Smooth muscle cell (in vitro differentiated cells): ENCODE data around the gene CTDSPL. TPM values are rescaled to one million over a fixed set of nuclear protein-coding genes. Genes with fewer than 3 reads are reported as not detected.

ENCODE experiments used
- DNase-seq: peaks from one replicate; lab custom pipeline; 2025; ENCODE audit not compliant: unreplicated experiment; lab: John Stamatoyannopoulos, UW
- H2AFZ ChIP-seq: fragments of 200-600 bp; sonication (generic); 2 replicates; pipeline ENCODE4 v1.6.0; 2016; ENCODE audit warnings: antibody characterized with exemption, low read depth, mild to moderate bottlenecking
- H3F3A ChIP-seq: fragments of 200-600 bp; sonication (generic); 2 replicates; pipeline ENCODE4 v1.6.0; 2017; ENCODE audit warnings: antibody characterized with exemption, low read depth
- H3K27ac ChIP-seq: fragments of 200-600 bp; sonication (generic); 2 replicates; pipeline ENCODE4 v1.5.1; 2016; ENCODE audit warnings: low read depth, mild to moderate bottlenecking
- H3K27me3 ChIP-seq: fragments of 200-600 bp; sonication (generic); 2 replicates; pipeline ENCODE4 v1.6.1; 2016; ENCODE audit warnings: low read depth, mild to moderate bottlenecking
- H3K36me3 ChIP-seq: fragments of 200-600 bp; sonication (generic); 2 replicates; pipeline ENCODE4 v1.5.1; 2016; ENCODE audit warnings: low read depth
- H3K4me1 ChIP-seq: fragments of 200-600 bp; sonication (generic); 2 replicates; pipeline ENCODE4 v1.5.1; 2016; ENCODE audit warnings: low read depth
- H3K4me2 ChIP-seq: fragments of 200-600 bp; sonication (generic); 2 replicates; pipeline ENCODE4 v1.6.0; 2016; ENCODE audit warnings: mild to moderate bottlenecking
- H3K4me3 ChIP-seq: fragments of 200-600 bp; sonication (generic); 2 replicates; pipeline ENCODE4 v1.5.1; 2016; ENCODE audit warnings: mild to moderate bottlenecking
- H3K79me2 ChIP-seq: fragments of 200-600 bp; sonication (generic); 2 replicates; pipeline ENCODE4 v1.6.0; 2016; ENCODE audit warnings: low read depth, mild to moderate bottlenecking
- H3K9ac ChIP-seq: fragments of 200-600 bp; sonication (generic); 2 replicates; pipeline ENCODE4 v1.6.0; 2016; ENCODE audit warnings: low read depth
- H3K9me3 ChIP-seq: fragments of 200-600 bp; sonication (generic); replicated peaks from 2 replicates; pipeline ENCODE4 v1.5.1; 2016; ENCODE audit warnings: low read depth
- H4K20me1 ChIP-seq: fragments of 200-600 bp; sonication (generic); 2 replicates; pipeline ENCODE4 v1.6.0; 2016; ENCODE audit warnings: low read depth
- WGBS: methylation state at CpG from one replicate; pipeline ENCODE4 v1.1.7; 2016; ENCODE audit warnings: low lambda C conversion rate; 5-methylcytosine and 5-hydroxymethylcytosine counted together
- polyA plus RNA-seq: library from polyadenylated mRNA; unstranded; fragments of >200 nt; fragmentation: Nextera tagmentation; extraction: Ambion mirVana; gene quantifications from 2 replicates; pipeline ENCODE4 v1.2.1, GENCODE V29; 2016
- total RNA-seq: library from RNA; depleted of rRNA; stranded (reverse); fragments of >200 nt; gene quantifications from 2 replicates; pipeline ENCODE4 v1.2.3, GENCODE V29; 2014
- TF ChIP-seq, protein P1 (sequence below): fragments of 200-600 bp; sonication (generic); IDR thresholded peaks from 2 replicates; pipeline ENCODE4 v1.5.1; 2017; ENCODE audit warnings: borderline replicate concordance, mild to moderate bottlenecking, antibody characterized with exemption; ENCODE audit not compliant: insufficient read depth, poor library complexity, severe bottlenecking

Gene CTDSPL
- total and polyA plus RNA-seq, 2 experiments from 2014 or later: 31.3 to 34.3 TPM

DNA sequence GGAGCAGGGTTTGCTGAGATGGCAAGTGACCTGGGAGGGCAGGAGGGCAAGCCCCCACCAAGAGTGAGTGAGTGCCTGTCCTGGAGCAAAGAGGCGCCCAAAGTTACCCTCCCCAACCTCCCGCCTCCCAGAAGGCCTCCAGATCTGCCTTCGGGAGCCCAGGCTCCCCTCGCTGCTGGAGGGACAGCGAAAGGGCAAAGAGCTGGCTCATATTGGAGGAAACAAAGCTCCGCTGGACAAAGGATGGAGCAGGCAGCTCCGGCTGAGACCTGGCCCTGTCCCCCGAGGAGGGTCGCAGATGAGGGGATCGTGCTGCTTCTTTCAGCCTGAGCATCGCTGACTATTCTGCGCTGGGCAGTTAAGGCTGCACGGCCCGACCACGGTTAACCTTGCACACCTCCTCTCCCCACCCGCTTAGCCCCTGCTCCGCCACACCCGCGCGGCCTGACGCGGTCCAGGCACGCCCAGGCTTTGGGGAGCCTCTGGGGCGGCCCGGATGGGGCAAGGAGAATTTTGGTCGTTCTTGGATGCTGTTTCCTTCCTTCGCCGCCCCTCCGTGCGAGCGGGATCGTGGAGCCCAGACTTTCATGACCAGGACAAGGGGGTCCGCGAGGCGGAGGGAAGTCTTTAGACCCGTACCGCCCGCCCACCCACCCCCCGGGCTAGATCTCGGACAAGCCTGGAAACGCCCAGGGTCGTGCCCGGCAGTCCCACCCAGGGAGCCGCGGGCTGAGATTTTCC lies 167.1 kb downstream of the CTDSPL start:
- WGBS: 13% methylated on average over 33 of the region's 45 CpGs
- Histone ChIP-seq H3K4me3 (peak overlapping the region; percentile 75), H4K20me1 (peaks cover 16% of the 10 kb centered on the region), H3K9ac (peak overlapping the region; percentile 65), H2AFZ (peak overlapping the region; percentile 7), H3K36me3 (no peaks in the 10 kb centered on the region), H3K79me2 (no peaks in the 10 kb centered on the region), H3F3A (peaks cover 11% of the 10 kb centered on the region), H3K4me2 (peak overlapping the region; percentile 92), H3K4me1 (peaks cover 6% of the 10 kb centered on the region), H3K27me3 (no peaks in the 10 kb centered on the region), H3K9me3 (no peaks in the 10 kb centered on the region), H3K27ac (no peak overlapping the region)
- TF ChIP-seq, protein P1, sequence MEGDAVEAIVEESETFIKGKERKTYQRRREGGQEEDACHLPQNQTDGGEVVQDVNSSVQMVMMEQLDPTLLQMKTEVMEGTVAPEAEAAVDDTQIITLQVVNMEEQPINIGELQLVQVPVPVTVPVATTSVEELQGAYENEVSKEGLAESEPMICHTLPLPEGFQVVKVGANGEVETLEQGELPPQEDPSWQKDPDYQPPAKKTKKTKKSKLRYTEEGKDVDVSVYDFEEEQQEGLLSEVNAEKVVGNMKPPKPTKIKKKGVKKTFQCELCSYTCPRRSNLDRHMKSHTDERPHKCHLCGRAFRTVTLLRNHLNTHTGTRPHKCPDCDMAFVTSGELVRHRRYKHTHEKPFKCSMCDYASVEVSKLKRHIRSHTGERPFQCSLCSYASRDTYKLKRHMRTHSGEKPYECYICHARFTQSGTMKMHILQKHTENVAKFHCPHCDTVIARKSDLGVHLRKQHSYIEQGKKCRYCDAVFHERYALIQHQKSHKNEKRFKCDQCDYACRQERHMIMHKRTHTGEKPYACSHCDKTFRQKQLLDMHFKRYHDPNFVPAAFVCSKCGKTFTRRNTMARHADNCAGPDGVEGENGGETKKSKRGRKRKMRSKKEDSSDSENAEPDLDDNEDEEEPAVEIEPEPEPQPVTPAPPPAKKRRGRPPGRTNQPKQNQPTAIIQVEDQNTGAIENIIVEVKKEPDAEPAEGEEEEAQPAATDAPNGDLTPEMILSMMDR: no peak
- DNase-seq: no peak

GRCh38 chr3:38029400-38030125 lies 167.9 kb downstream of the CTDSPL start, which contains the start of gene PLCD1:
Gene PLCD1, minus strand, starts transcription at chr3:38029642. Its CDS starts 103 bp downstream, at chr3:38029539.
- Histone ChIP-seq H3K4me2 (peak within 1 kb of the TSS; percentile 92), H2AFZ (peak within 1 kb of the TSS; percentile 87), H3K27me3 (no peaks in the 10 kb centered on the region), H4K20me1 (peaks cover 11% of the 10 kb centered on the region), H3F3A (peaks cover 11% of the 10 kb centered on the region), H3K36me3 (no peaks in the 10 kb centered on the region), H3K79me2 (no peaks in the 10 kb centered on the region), H3K4me1 (peaks cover 6% of the 10 kb centered on the region), H3K9me3 (no peaks in the 10 kb centered on the region), H3K4me3 (peak within 1 kb of the TSS; percentile 75), H3K27ac (peak within 1 kb of the TSS; percentile 69), H3K9ac (peak within 1 kb of the TSS; percentile 65)
- DNase-seq: peak; percentile 49
- 4% methylated on average over 51 of the region's 75 CpGs for WGBS
- TF ChIP-seq, protein P1: no peak

DNA sequence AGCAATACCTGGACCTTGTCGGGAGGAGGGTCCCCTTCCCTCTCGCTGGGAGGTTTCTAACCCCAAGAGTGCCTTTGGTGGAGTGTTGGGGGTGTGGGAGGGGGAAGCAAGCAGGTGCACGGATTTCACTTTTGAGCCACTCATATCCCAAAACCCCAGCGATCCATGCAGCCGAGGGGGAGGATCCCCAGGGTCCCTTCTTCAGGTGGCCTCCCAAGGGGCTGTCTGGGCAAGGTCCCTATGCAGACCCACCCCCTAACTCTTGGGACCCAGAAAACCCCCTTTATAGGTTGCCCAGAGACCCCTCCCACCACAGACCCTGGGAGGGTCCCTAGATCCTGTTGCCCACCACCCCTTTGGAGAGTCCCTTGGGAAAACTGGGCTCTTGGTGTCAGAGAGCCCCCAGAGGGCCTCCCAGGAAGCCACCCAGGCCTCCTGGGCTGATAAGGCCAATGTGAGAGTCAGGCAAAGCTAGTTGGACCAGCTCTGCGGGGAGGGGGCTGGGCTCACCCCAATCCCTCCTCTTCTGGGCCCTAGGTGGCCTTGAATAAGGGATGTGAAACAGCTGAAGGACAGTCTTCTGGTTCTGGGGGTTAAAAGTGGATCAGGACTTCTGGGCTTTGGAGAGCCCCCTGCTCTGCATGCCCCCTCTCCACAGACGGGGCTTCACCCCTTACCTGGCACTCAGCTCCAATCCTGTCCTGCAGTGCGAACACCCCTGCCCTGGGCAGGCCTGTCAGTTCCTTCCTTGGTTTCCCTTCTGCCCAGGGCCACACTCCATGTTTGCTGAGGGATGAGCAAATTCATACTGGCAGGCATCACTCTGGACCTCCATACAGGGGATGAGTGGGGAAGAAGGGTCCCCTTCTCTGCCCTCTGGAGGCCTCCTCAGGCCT lies 168.7 kb downstream of the CTDSPL start:
- peak overlapping the region; percentile 92 for H3K4me2 ChIP-seq
- no peak for DNase-seq
- 57% methylated on average over 8 of the region's 8 CpGs for WGBS

More for the DNA sequence above, 168.7 kb downstream of the CTDSPL start:
- Histone ChIP-seq H3F3A (peaks cover 11% of the 10 kb centered on the region), H3K9ac (peak overlapping the region; percentile 65), H3K4me3 (peak overlapping the region; percentile 75), H3K27me3 (no peaks in the 10 kb centered on the region), H3K9me3 (no peaks in the 10 kb centered on the region), H3K79me2 (no peaks in the 10 kb centered on the region), H2AFZ (peak overlapping the region; percentile 87), H3K27ac (peak overlapping the region; percentile 69), H3K36me3 (no peaks in the 10 kb centered on the region), H3K4me1 (peaks cover 5% of the 10 kb centered on the region), H4K20me1 (peaks cover 11% of the 10 kb centered on the region)
- TF ChIP-seq, protein P1: no peak
